HG03460 (cell line): ENCODE data around the gene CAMTA1.

ENCODE experiments used
- ATAC-seq: cut with Tn5 transposase; IDR thresholded peaks from one replicate; pipeline ENCODE4 v1.9.1; 2021; ENCODE audit not compliant: unreplicated experiment

Gene CAMTA1

DNA sequence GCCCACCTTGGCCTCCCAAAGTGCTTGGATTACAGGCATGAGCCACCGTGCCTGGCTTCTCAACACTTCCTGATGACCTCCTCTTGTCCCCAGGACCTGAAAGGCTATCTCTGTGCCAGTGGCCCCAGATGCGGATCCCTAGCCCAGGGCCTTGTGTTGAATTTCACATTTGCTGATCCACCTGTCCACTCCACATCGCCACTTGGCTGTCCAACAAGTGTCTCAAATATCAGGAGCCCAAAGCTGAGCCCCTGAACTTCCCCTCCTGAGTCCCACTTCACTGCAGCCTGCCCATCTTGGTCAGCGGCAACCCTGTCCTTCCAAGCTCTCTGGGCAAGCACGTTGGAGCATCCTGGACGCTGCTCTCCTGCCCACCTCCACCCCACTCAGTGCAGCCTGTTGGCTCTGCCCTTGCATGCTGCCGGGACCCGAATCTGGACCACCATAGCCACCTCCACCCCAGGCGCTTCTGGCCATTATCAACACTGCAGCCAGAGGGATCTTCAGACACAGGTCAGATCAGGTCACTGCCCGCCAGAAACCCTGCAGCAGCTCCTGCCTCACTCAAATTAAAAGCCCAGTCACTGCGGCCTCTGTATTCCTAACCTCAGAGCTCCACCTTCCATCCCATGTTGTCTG lies 633.3 kb downstream of the CAMTA1 start:
- no peak for ATAC-seq

DNA sequence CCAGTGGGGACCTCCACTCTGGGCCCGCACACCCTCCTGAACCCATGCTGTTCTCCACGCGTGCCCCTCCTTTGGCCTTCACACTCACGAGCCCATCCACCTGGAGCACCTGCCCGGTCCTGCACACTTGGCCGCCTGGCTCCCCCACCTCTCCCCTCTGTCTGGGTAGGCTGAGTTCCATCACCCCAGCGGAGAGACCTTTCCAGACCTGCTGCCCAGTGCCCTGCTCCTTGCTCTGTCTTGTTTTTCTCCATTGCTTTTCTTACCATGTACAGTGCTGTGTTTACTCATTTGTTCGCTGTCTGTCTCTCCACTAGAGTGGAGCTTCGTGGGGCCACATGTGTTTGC lies 634.8 kb downstream of the CAMTA1 start:
- ATAC-seq, result no peak

DNA sequence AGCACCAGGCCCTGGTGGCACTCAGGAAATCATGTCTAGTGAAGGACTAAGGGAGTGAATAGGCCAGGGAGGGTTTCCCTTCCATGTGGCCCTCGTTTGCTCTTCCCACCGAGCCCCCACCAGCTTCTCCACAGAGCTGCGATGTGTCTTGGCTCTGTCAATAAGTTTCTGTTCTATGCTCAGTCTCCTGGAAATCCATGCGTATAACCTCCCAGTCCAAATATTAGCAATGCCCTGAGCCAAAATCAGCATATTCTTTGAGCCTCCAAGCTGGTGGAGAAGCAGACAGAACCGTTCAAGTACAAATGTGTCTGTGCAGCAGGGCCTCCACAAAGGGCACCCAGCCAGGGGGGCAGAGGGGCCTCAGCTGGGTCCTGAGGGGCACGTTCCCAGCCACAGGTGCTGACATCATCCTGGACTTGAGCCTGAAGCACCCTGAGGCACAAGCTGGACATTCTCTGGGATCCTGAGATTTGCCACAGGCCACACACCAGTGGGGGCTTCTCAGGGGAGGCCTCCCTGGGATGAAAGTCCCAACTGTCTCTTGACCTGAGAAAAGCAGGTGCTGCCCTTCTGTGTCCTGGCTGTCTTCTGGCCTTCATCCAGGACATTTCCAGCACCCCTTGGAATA lies 635.3 kb downstream of the CAMTA1 start:
- no peak for ATAC-seq

DNA sequence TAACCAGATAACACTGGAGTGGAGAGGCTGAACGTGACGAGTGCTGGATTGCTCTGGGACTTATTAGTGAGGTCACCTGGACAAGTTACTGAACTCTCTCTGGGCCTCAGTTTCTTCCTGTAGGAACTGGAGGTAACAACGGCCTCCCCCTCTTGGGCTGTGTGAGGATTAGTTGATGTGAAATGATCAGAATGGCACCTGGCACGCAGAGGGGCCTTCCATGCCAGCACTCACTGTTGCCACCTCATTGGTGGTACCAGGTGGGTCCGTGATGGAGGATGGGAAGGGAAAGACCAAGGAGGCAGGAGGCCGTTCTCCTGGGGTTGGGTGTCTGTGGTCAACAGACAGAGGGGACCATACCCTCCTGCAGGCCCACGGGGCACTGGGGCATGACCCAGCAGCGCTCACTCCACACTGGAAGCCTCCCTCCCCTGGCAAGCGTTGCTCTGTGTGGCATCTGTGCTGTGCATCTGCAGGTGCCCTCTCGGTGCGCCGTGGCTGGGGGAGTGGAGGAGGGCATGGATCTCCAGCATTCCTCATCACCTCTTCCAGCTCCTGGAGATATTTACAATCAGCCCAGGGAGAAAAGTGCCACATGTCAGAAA lies 636.3 kb downstream of the CAMTA1 start:
- ATAC-seq, result no peak

DNA sequence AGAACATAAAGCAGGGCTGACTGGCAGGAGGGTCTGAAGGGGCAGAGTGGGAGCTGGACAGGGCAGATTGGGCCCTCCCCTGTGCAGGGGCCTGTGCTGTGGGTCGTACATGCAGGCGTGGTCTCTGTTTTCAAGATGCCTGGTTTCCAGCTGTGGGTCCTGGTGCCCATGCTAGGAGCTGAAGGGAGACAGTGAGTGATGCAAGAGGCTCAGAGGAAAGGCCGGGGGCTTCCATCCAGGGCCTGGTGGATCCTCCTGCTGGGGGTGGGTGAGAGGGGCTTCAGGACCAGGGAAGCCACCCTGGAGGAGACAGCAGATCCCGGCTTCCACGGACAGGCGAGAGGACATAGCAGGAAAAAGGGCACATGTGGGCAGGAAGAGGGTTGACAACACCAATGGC lies 636.8 kb downstream of the CAMTA1 start:
- ATAC-seq, result no peak

DNA sequence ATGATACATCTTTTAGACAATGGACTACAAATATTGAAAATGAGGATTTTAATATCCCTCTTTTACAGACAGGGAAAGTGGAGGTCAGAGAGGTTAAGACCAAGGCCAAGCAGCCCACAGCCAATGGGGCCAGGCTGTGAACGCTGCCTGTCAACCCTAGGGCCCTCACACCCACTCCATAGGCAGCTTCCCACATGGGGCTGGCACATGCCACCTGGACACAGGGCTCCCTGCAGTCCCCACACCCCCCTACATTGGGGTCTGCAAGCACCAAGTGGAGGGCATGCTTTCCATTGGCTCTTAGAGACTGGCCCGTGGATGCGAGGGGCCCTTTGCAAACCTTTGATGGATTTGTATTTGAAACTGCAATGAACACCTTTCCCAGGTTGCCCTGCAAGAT lies 637.3 kb downstream of the CAMTA1 start:
- ATAC-seq, result no peak

DNA sequence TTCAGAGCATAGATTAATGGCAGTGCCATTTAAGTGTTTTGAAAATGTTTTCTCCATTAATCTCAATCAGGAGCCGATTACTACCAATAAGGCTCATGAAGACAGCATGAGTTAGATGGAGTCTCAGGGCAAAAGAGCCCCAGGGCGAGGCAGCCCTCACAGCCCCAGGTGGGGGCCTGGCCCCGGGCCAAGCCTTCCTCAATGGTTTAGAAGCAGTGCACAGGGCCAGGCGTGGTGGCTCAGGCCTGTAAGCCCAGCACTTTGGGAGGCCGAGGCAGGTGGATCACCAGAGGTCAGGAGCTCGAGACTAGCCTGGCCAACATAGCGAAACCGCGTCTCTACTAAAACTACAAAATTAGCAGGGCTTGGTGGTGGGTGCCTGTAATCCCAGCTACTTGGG lies 637.7 kb downstream of the CAMTA1 start:
- no peak for ATAC-seq

DNA sequence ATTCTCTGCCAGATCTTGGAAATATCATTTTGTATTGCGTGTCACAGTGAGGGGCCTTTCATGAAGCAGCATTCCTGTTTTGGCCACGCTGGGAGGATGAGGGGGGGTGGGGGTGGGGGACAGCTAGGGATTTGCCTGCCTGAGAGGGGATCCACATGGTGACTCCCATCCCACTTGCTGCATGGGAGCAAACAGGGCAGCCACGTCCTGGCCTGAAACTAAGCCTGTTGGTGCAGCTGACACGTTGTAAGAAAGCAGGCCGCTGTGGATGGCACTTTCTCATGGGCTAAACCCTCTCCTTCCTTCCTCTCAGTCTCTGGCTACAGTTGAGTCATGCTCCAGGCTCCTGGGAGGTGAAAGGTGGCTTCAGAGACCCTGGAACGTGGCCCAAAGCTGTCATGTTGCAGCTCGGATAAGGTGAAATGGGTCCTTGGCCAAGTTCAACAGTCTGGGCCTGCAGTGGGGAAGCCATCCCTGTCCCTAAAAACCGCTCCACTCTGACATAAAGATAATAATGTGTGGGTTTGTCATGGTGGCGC lies 639.2 kb downstream of the CAMTA1 start:
- ATAC-seq, result no peak

DNA sequence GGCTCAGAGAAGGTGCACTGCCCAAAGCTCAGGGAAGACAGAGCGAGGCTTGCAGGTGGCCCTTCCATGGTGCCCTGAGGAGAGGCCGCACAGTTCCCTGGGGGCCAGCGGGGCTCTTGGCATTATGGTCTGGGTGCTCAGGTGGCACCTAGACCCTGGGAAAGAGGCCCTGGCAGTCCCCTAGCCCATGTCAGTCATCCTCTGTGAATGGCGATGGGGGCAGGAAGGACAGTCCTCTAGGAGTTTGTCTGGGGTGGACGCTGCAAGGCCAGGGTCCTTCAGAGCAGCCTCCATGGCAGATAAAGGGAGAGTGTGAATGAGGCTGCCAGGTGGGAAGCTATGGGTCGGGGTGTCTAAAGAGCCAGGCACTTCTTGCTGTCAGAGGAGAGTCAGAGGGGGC lies 640.0 kb downstream of the CAMTA1 start:
- ATAC-seq, result no peak

DNA sequence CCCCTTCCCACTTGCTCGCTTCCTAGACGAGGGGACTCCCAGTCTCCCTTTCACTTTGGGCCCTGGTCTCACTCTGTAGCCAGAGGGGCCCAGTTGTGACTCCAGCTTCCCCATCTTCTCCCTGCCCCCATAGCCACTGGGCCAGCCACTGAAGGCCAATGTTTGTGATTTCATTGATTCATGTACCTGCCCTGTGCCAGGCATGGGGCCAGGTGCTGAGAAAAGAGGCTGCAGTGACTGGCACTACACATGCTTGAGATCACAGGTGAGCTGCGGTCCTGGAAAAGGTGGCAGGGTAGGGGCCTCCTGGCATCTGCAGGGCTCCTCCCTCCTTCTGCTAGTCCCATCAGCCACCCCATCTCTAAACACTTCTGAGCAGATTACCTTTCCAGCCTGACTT lies 640.5 kb downstream of the CAMTA1 start:
- ATAC-seq, result no peak

DNA sequence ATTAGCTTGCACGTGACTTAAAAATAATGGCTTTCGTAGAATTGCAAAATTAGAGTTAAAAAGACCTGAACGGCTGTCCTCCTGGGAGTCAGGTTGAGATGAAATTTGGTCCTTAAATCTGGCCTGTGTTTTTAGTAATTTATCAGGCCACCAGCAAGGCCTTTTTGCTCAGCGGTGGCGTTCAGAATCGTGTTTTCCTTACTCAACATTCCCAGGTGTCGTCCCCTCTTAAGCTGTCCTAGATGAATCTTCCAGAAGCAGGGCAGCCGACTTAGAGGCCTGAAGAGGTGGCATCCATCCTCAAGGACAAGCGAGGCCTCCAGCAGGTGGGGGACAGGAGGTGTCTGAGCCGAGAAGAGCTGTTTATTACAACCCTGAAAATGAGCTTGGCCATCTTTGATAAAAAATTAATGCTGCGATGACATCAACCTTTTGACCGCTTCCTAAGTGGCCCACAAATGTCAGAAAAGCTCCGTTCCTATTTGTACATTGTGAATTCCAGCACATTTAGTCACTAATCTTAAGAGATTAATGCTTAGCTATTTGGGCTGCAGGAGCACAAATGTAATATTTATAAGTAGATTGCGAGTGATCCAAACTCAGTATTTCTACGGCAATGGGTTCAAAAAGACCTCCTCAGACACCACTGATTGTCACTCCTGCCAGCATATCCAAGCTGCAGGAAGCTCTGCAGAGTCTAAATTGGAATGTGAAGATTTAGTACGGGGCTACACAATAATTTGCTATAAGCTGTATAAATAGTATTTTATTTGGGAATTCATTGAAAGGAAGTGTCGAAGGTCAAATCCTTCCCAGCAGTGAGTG lies 641.7 kb downstream of the CAMTA1 start:
- no peak for ATAC-seq

DNA sequence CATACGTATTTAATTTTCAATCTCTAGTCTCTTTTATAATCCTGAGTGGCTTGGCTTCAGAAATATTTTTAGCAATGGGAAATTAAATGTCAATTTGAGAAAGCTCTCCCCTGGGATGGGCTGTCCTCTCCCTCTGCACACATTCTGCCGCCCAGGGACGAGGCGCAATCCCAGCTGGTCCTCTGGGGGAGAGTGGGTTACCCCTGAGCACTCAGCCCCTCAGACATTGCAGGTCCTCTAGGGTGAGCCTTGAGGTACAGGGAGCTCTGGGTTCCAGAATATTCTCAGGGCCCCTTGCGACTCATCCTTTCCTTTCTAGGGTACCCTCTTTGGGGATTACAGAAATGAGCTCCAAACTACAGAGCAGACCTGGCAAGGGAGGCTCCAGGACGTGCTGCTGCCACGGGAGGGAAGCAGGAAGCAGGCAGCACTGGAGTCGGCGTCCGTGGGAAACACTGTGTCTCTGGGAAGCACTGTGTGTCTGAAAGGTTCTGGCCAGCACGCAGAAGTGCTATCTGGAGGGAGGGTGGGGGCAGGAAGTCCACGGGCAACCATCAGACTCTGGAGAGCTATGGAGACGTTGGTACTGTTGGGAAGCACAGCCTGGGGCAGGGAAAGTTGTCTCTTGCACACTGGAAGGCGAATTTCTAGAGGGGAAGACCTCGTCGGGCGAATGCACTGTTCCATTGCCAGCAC lies 642.5 kb downstream of the CAMTA1 start:
- no peak for ATAC-seq

DNA sequence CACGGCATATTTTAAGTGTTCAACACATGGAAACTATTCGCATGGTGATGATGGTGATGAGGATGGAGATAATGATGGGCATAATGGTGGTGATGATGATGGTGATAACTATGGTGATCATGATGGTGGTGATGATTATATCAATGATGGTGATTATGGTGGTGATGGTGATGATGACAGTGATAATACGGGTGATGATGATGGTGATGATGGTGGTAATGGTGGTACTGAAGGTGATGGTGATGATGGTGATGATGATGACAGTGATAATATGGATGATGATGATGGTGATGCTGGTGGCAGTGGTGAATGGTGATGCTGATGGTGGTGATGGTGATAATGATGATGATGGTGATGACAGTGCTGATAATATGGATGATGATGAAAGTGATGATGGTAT lies 644.0 kb downstream of the CAMTA1 start:
- ATAC-seq, result no peak

DNA sequence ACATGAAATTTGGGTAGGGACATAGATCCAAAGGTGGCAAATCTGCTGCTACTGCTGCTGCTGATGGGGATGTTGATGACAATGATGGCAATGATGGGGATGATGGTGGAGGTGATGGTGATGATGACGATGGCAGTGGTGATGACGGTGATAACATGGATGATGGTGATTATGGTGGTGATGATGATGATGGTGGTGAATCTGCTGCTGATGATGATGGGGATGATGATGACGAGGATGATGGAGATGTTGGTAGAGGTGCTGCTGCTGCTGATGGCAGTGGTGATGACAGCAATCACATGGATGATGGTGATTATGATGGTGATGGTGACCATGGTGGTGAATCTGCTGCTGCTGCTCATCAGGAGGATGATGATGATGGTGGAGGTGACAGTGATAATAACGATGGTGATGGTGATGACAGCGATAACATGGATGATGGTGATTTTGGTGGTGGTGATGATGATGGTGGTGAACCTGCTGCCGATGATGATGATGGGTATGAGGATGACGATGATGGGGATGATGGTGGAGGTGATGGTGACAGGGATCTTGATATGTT lies 644.9 kb downstream of the CAMTA1 start:
- no peak for ATAC-seq

DNA sequence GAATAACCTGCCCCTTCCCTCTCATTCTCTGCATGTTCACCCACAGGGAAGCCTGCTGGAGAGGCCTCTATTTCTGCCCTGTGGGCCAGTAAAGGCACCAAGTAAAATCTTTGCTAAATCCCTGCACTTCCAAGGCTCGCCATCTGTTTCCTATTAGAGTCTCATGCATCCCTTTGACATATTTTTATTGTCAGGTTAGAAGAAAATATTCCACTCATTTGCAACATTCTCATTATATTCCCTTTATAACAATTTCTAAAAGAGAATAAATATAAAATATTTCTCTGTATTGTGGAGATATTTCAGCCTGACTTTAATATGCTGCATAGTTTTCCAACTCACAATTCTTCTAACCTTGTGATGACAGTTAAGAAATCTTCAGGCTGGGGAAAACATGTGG lies 645.4 kb downstream of the CAMTA1 start:
- no peak for ATAC-seq

DNA sequence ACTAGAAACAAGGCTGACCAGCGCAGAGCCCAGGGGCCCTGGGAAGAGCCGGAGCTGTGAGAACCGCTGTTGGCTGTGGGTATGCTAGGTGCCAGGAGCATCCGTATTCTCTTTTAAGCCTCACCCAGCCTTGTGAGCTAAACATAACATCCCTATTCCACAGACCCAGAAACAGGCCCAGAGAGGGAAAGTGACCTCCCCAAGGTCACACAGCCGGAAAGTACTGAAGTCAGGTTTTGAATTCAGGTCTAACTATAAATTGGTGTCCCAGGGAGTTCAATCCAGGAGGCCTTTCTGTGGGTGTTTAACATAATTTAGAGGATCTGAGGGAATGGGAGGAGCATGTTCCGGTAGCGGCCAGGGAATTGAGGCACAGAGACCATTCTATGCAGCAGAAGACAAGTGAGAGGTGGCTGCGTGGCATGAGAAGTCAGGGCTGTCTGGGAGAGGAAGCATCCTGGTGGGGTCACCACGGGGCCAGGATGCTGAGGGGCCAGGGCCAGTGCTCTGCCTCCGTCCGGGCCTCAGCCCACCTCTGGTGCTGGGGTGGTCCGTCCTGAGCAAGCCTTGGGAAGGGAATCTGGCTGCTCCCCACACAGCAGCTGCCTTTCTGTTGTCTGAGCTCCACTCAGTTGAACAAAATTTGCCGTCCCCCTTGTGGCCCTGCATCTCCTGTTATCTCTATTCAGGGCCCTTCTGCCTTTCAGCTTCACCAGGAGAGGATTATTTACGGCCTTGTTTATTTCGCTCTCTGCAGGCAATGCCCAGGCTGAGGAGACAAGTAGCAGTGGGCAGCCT lies 647.0 kb downstream of the CAMTA1 start:
- ATAC-seq, result no peak

DNA sequence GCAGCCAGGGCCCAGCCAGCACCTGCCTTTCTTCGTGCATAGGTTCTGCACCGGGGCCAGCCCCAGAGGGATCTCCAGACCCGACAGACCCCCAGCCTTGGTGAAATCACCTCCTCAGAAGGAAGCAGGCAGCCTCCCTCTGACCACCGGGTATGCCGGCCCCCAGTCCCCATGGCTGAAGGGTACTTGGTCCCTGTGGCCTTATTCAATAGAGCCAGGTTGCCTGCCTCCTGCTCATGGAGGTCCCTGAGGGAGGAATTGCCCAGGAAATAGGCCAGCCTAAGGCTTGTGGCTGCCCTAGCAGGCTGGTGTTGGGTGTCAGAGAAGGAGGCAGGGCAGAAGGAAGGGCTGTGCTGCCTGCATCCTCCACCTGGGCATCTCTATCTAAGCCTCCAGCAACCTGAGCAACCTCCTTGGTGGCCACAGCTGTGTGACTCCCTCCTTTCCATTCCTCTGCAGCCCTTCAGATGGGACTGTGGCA lies 647.7 kb downstream of the CAMTA1 start:
- ATAC-seq, result no peak

DNA sequence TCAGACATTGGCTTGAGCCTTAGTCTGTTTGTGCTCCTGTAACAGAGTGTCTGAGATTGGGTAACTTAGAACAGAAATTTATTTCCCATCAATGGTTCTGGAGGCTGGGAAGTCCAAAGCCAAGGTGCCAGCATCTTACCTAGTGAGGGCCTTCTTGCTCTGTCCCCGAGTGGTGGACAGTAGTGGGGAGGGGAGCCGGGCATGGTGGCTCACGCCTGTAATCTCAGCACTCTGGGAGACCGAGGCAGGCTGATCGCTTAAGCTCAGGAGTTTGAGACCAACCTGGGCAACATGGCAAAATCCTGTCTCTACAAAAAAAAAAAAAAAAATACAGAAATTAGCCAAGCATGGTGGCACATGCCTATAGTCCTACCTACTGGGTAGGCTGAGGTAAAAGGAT lies 649.3 kb downstream of the CAMTA1 start:
- no peak for ATAC-seq

DNA sequence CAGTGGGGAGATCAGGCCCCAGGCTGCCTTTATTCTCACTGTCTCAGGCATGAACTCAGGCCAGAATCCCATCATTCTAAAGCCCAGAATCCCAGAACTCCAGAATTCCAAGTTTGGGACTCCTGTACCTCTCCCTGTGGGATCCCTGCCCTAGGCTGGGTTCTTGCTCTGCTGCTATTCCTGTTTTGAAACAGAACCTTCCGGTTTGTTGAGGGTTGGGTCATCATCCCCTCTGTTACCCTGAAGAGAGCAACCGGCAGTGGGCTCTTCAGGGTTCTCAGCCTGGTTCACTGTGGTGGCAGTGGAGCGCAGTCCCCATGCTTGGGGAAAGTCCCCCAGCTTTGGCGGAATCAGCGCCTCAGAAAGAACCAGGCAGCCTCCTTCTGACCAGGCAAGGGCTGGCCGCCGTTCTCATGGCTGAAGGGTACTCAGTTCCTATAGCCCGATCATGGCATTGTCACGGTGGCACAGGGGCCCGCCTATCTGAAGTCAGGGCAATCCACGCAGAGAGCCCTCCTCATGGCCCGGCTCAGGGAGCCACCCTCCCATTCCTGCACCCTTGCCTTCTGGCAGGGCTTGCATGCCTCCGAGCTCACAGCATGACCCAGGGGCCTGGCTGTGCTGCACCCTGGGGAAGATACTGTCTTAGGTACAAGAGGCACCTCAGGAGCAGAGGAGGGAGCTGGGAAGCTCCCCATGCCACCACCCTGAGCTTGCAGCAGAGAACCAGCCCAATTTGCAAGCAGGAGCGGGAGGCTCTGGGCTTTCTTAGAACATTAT lies 650.2 kb downstream of the CAMTA1 start:
- ATAC-seq, result no peak
